Measurements from ENCODE around the gene BASP1.

DNA sequence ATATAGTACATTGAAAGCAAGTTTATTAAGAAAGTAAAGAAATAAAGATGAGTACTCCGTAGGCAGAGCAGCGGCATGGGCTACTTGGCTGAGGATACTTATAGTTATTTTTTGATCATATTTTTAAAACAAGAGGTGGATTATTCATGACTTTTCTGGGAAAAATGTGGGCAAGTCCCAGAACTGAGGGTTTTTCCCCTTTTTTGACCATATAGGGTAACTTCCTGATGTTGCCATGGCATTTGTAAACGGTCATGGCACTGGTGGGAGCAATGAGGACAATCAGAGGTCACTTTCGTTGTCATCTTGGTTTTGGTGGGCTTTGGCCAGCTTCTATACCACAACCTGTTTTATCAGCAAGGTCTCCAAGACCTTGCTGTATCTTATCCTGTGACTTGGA is 5.2 kb upstream of the BASP1 start:
- TF ChIP-seq, protein P1, sequence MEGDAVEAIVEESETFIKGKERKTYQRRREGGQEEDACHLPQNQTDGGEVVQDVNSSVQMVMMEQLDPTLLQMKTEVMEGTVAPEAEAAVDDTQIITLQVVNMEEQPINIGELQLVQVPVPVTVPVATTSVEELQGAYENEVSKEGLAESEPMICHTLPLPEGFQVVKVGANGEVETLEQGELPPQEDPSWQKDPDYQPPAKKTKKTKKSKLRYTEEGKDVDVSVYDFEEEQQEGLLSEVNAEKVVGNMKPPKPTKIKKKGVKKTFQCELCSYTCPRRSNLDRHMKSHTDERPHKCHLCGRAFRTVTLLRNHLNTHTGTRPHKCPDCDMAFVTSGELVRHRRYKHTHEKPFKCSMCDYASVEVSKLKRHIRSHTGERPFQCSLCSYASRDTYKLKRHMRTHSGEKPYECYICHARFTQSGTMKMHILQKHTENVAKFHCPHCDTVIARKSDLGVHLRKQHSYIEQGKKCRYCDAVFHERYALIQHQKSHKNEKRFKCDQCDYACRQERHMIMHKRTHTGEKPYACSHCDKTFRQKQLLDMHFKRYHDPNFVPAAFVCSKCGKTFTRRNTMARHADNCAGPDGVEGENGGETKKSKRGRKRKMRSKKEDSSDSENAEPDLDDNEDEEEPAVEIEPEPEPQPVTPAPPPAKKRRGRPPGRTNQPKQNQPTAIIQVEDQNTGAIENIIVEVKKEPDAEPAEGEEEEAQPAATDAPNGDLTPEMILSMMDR (IDR thresholded peaks at IDR 0.05 in 2 of 3, conservative IDR thresholded peaks at IDR 0.05 in 1 of 3; ENCODE audit: control insufficient read depth in 2 of 3, extremely low read depth in 1 of 3, insufficient read depth in 1 of 3, low read depth in 3 of 3, low read length in 3 of 3), result no peak
- TF ChIP-seq EP300 (IDR thresholded peaks at IDR 0.05; ENCODE audit: borderline replicate concordance in 1 of 2, control insufficient read depth in 1 of 2, low read depth in 2 of 2, low read length in 2 of 2) (no peak), SIX5 (IDR thresholded peaks at IDR 0.05; ENCODE audit: low read depth, low read length, severe bottlenecking) (no peak), EZH2 (IDR thresholded peaks at IDR 0.05; ENCODE audit: borderline replicate concordance, control insufficient read depth, low read depth, low read length) (no peak), FOXK2 (IDR thresholded peaks at IDR 0.05) (no peak)
- TF ChIP-seq, protein P2, sequence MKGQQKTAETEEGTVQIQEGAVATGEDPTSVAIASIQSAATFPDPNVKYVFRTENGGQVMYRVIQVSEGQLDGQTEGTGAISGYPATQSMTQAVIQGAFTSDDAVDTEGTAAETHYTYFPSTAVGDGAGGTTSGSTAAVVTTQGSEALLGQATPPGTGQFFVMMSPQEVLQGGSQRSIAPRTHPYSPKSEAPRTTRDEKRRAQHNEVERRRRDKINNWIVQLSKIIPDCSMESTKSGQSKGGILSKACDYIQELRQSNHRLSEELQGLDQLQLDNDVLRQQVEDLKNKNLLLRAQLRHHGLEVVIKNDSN (IDR thresholded peaks at IDR 0.05; ENCODE audit: borderline replicate concordance, extremely low read length, insufficient read depth, low read depth, low read length), result no peak
